GM19099 (cell line): ENCODE data around the gene ACTL8.

ENCODE experiments used
- POLR2A ChIP-seq: IDR thresholded peaks from 3 replicates; pipeline ENCODE4 v1.6.1; 2011; ENCODE audit warnings: low read depth; ENCODE audit not compliant: insufficient read length; ENCODE audit errors: extremely low read depth

The ACTL8 gene, protein sequence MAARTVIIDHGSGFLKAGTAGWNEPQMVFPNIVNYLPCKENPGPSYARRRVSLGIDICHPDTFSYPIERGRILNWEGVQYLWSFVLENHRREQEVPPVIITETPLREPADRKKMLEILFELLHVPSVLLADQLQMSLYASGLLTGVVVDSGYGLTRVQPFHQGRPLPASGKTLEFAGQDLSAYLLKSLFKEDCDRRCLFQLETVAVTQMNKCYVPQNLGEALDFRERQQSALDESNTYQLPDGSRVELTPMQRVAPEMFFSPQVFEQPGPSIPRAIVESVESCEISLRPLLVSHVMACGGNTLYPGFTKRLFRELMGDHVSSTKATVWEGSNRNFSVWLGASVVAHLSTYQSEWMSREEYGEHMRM

DNA sequence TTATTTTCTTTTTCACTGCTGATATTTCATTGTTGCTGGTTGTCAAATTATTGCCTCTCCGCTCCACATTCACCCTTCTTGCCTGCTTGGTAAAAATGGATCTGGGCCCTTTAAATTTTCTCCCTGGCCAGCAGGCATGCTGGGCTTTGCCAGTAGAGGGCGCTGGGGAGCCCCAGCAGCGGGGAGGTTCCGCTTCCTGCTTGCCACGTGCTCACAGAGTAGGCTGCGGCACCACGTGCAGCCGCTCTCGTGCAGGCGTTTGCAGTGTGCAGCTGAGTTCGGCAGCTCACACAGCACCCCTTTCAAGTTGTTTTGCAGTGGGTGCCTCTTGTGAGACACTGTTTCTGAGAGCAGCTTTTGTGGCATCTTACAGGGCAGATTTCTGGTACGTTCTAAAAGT, at the start of gene ACTL8:
Gene ACTL8, plus strand, starts transcription at position 214 of the 400 bp plus-strand sequence. CDS start 67,676 bp downstream, outside the sequence.
- TF ChIP-seq POLR2A: no peak

DNA sequence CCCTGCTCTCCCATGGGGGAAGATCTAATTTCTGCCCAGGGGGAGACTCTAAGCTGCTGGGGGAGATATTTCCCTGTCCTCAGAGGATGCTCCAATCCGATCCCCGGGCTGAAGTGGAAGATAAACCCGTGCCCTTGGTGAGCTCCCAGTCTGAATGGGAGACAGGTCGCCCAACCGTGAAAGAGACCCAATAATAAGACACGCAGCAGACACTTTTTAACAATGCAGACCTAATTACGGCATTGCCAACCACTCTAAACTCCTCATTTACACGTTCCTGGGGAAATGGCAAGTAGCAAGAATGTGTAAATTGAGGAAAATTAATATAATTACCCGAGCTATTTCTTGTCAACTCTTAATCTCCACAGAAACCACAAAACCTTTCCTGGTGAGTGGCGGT, 48.7 kb upstream of the ACTL8 start:
- no peak for TF ChIP-seq POLR2A

DNA sequence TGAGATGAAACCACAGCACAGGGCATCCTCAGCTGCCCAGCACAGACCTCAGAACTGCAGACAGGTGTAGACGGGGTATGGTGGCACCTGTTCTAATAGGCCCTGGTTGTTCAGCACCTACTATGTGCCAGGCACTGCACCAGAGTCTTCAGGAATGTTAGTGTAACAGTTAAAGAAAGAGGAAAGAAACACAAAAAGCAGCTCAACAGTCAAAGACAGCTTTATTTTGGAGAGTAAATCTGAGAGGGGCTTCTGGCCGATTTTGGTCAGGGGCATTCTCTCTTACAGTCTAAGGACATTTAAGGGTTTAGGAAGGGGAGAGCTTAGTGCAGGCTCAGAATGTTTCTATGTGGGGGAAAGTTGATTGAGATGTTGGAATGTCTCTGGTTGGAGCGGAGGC, 45.2 kb upstream of the ACTL8 start:
- no peak for TF ChIP-seq POLR2A

DNA sequence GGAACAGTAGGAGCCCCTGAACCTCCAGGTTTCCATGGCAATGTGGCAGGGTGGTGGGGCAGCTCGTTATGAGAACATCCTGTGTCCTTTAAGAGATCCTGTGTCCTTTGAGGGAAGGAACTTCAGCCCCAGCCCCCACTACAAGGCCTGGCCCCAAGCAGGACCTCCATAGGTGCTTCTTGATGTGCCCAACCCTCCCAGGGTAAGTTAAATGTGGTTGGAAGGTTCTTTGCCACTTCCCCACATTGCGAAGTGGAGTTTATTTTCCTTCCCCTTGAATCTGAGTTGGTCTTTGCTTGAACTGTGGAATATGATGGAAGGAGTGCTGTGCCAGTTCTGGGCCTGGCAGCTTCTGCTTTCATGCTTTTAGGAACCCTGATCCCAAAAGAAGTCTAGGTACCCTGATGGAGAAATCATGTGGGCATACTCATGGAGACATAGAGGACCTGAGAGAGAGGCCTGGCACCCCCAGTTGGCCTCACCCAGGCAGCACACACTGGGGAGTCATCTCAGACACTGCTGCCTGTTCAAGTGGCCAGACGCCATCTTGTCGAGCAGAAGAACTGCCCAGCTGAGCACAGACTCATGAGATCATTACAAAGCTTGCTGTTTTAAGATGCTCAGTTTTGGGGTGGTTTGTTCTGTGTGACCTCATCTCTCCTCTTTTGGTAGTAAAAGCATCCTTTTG, 44.1 kb upstream of the ACTL8 start:
- no peak for TF ChIP-seq POLR2A

DNA sequence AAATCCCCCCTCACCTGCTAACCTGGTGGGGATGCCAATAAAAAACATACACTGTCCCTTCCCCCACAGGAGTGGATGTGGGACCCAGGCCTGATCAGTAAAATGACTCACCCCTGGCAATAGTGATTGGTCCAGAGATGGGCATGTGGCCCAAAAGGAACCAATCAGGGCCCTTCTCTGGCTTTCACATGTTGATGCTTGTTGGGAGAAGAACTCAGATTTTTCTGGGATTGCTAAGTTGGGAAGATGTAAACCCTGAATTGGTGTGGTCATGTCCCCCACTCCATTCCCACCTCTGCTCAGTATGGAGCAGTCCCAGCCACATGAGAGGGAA, 43.6 kb upstream of the ACTL8 start:
- no peak for TF ChIP-seq POLR2A

- TF ChIP-seq POLR2A: no peak
These were observed 43.2 kb upstream of the ACTL8 start for GRCh38 chr1:17711941-17712340.

DNA sequence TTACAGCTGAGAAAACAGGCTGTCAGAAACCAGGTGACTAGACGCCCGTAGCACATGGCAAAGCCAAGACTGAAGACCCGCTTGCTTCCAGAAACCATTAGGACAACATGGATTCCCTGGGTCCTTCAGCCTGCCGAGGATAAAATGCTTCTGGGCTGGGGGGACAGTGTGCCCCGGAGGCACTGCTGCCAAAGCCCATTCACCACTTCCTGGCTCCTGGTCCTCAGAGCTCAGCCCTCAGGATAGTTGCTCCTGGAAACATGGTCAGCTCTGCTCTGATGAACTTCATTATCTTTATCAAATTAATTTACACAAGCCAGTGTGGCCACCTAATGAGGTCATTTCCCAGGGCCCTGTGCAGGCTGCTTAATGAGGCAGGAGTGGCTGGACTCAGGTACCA, 41.1 kb upstream of the ACTL8 start:
- TF ChIP-seq POLR2A: no peak

DNA sequence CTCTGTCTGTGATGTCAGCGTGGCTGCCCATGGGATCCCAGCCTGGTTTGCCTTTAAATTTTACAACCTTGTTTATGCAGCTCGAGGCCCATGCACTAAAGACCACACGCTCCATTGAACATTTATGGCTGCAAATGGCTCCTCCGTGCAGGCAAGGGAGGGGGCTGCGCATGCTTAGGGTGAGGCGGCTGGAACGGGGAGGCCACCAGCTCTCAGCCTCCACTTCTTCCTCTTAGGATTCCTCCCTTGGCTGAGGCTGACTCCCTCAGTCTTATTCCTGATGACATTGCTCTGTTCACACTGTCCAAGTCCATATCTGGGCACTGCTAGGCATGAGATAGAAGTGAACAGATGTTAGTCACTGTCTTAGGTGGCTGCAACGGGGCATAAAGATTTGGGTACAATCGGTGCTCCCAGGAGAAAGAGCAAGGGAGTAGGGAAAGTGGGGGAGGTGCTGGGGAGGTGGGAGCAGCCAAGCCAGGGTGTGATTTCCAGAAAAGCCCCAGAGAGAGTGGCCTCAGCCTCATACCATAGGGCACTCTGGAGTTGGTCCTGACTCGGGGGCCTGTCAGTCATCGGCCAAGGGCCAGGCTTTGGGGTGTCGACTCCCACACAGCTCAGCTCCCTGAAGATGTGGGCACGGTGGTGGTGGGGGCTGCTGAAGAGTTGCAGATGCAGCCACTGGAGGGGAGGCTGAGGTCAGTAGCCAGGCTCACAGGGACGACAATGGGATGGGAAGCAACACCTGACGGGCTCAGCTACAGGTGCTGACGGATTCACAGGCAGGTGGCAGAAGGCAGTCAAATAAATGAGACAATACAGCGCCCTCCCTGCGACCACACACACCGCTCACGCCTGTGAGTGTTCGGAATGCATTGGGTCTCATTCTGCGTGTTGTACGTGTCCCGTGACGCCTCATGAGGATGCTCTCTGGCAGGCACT, 37.3 kb upstream of the ACTL8 start:
- no peak for TF ChIP-seq POLR2A

DNA sequence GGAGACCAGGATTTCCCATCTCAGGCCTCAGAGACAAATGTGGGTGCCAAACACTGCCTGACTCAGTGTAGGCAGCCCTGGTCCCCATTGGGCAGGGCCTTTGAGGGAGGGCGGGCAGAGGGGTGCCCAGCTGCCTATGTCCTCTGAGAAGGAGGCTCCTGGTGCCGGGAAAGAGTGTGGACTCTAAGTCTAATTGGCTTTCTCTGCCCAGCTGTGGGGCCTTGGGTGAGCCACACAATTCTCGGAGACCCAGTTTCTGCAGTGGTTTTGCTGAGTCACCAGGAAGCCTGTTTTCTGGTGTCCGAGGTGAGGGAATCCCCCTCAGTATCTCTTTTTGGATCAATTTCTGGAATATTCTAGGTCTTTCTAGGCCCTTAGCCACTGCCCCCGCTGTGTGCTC, 35.3 kb upstream of the ACTL8 start:
- TF ChIP-seq POLR2A: no peak

GRCh38 chr1:17721444-17721843, 33.7 kb upstream of the ACTL8 start:
- TF ChIP-seq POLR2A: no peak

- TF ChIP-seq POLR2A: no peak
These were observed 31.4 kb upstream of the ACTL8 start for GRCh38 chr1:17723684-17724083.

DNA sequence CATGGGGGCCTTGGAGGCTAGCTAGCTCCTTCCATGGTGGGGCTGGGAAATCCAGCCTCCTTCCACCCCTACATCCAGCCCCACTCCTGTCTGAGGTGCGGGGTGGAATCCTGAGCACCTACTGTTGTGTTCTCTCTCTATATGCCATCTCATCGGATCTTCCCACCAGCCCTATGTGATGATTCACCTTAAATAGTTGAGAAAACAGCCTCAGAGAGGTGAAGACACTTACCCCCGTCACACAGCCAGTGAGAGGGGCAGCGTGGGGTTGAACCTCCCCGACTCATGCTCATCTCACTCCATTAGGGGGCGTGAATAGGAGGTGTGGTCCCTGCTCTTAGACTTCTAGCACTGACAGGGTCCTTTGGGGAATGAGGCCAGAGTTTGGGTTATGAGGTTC, 31.0 kb upstream of the ACTL8 start:
- no peak for TF ChIP-seq POLR2A

DNA sequence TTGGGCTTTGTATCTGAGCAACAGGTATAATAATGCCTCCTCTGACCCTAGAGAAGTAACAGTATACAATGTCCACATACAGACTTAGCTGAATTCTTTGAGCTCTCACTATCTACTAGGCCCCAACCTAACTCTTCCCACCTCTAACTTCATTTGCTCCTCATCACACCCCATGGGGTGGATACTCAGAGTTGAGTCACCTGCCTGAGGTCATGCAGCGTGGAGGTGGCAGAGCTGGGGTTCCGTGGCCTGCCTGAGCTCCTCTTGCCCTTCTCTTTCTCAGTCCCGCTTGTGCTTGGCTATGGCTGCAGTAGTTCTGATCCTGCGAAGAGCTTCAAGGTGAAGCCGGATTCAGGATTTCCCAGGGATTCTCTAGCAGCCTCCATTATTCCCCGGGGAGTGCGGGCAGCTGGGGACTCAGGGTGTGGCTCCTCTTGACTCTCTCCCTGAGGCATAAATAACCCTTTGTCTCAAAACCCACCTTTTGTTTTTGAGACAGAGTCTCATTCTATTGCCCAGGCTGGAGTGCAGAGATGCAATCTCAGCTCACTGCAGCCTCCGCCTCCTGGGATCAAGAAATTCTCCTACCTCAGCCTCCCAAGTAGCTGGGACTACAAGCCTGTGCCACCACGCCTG, 29.9 kb upstream of the ACTL8 start:
- no peak for TF ChIP-seq POLR2A

DNA sequence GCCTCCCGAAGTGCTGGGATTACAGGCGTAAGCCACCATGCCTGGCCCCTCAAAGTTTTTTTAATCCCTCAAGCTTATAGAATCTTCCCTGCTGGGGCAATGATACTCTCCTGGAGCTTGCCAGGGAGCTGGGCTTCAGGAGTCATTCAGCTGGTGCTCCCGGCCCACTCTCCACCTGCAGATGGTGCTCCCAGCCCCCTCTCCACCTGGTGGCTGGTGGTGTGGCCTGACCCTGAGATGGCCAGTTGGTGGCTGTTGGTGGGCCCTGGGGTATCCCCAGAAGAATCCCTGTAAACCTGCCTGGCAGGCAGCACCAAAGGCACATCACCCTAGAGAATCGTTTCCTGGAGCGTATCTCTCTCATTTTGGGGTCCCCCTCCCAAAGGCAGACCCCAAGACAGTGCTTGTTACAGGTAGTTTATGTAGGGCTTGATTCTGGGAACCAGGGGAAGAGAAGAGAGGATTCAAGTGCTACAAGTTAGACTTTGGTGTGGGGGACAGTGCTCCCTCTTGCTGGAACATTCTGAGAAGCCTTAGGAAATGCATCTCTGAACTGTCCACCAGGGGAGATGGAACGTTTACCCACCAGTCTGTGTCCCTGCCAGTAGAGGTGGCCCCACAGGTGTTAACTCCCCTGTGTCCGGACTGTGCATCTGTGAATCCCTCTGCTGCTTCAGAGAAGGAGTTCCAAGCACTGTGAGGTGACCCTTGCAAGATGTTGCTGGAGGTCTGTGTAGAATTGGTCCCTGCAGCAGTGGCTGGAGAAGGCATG, 29.1 kb upstream of the ACTL8 start:
- no peak for TF ChIP-seq POLR2A

- no peak for TF ChIP-seq POLR2A
These were observed 26.9 kb upstream of the ACTL8 start for GRCh38 chr1:17728123-17728712.

- TF ChIP-seq POLR2A: no peak
These were observed 25.9 kb upstream of the ACTL8 start for GRCh38 chr1:17729248-17729647.
